Activated T-cell treated with anti-CD3 and anti-CD28 coated beads for 24 hours (primary cell): ENCODE measurements around the gene ROR1.
A peak's percentile ranks its signal among the peaks of the same experiment; 100 is the strongest.

ENCODE experiments used
- DNase-seq: peaks from one replicate; pipeline ENCODE4 v3.0.0-alpha.2; 2020; ENCODE audit warnings: low read depth

Gene ROR1

DNA sequence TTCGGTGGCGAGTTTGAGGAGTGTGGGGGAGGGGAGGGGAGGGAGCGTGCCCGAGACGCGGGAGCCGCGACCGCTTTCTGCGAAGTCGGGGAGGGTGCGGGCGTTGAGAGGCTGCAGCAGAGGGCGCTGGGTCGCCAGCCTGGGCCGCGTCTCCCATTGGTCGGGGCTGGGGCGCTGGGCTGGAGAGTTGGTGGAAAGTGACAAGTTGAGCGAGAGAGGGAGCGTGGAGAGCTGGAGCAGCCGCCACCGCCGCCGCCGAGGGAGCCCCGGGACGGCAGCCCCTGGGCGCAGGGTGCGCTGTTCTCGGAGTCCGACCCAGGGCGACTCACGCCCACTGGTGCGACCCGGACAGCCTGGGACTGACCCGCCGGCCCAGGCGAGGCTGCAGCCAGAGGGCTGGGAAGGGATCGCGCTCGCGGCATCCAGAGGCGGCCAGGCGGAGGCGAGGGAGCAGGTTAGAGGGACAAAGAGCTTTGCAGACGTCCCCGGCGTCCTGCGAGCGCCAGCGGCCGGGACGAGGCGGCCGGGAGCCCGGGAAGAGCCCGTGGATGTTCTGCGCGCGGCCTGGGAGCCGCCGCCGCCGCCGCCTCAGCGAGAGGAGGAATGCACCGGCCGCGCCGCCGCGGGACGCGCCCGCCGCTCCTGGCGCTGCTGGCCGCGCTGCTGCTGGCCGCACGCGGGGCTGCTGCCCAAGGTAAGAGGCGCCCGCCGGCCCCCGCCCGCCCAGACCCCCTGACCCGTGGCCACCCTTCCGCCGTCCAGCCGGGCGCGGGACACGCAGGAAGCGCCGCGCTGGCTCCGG, at the start of gene ROR1:
TSS of gene ROR1 (plus strand) at position 203 of the 802 bp plus-strand sequence.
- DNase-seq, result peak; percentile 32

DNA sequence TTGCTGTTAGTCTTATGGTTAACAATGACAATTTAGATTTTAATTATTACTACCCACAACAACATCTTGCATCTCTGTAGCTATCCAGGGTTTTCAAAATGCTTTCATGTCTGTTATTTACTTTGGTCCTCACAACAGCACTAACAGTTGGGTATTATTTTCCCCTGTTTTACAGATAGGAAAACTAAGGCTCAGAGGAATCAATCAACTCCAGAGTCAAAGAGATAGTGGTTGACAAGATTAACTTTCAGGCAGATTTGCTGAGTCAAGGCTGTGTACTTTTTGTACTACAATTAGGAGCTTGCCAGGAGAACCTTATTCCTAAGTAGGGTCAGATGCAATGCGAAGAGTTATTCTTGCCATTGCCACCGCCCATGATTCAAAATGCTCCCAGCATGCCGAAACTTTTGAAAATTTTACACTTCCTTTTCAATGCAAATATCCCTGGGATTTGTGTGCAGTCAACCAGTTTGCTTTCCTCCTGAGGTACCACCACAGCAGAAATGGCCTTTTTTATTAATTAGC, 49.4 kb upstream of the ROR1 start:
- no peak for DNase-seq

- no peak for DNase-seq
These were observed 45.1 kb upstream of the ROR1 start for GRCh38 chr1:63728611-63729226.

DNA sequence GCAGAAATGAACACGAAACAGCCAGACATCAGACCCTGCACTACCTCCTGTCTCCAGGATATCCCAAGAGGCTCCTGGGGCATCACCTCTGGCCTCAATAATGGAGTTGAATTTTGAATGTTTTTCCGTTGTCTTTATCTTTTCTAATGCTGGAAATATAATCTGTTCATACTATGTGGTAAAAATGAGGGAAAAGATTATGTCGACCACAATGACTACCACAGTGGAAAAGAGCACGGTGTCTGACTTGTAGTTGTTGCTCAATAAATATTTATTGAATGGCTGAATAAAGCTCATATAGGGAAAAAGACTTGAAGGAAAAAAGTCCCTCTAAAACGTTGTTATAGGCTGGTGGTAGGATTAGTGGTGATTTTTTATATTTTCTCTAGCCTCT, 44.6 kb upstream of the ROR1 start:
- no peak for DNase-seq

DNA sequence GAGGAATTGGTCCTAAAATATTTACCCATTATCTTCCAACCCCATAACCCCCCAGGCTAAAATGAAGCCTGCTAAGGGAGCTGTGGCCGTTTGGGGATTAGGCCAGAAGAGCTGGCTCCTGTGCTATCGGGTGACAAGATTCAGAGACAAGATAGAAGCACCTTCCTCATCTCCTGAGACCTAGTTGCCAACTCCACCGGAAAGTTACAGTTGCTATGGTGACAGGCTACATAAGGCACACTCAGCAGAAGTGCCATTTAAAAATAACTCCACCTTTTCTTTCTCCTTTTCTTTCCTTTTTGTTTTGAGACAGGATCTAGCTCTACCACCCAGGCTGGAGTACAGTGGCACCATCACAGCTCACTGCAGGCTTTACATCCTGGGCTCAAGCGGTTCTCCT, 43.6 kb upstream of the ROR1 start:
- no peak for DNase-seq

GRCh38 chr1:63731117-63732043, 42.4 kb upstream of the ROR1 start:
- DNase-seq, result no peak

- no peak for DNase-seq
These were observed 41.2 kb upstream of the ROR1 start for GRCh38 chr1:63732666-63733065.

- DNase-seq, result no peak
These were observed 35.0 kb upstream of the ROR1 start for GRCh38 chr1:63738772-63739171.

- no peak for DNase-seq
These were observed 34.4 kb upstream of the ROR1 start for GRCh38 chr1:63739452-63739851.

- no peak for DNase-seq
These were observed 33.4 kb upstream of the ROR1 start for GRCh38 chr1:63740432-63740831.

GRCh38 chr1:63742526-63742925, 31.3 kb upstream of the ROR1 start:
- no peak for DNase-seq

GRCh38 chr1:63743781-63744180, 30.0 kb upstream of the ROR1 start:
- DNase-seq, result no peak

DNA sequence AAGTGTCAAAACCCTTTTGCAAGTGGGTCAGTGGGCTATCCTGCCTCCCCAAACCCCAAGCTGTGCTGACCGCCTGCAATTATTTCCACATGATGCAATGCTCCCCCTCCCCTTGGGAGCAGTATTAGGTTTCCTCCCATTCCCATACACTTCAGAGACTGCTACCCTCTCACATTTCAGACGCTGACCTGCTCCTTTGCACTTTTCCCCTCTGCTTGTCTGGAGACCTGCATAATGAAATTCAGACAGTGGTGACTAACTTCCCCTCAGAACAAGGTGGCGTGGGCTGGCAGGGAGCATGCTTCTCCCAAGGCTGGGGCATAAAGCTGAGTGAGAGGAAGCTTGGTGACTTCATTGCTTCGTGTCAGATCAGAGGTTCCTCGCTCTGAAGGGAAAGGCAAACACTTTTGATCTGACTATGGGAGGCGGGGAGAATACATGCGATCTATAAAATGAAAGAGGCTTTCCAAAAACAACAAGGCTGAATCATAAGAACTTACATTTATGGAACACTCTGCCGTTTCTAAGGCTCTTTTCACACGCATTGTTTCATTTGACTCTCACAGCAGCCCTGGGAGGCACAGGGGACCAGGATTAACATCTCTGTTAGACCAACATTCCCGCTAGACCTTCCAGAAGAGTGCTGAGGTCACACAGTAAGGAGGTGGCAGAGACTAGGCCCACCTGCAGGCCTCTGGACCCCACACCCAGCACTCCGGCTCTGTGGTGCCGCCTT, 27.5 kb upstream of the ROR1 start:
- no peak for DNase-seq

DNA sequence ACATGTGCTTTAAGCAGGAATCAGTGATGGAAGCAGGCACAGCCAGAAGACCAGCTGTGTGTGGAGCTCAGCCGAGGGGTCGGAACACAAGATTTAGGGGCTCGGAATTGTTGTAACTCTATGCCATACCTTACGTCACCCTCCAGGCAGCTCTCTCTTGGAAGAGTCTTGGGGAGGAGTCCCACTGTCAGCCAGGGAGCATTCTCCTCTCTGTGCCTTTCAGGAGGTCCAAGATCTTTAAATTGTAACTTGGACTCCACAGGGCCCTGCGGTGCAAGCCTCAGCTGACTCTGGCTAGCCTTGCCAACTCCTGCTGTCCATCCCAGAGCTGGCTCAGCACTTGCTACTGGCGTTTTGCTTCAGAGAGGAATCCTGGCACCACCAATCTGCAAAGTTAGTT, 26.4 kb upstream of the ROR1 start:
- DNase-seq, result no peak

GRCh38 chr1:63748046-63748580, 25.7 kb upstream of the ROR1 start:
- DNase-seq, result no peak

GRCh38 chr1:63748641-63749040, 25.2 kb upstream of the ROR1 start:
- no peak for DNase-seq

DNA sequence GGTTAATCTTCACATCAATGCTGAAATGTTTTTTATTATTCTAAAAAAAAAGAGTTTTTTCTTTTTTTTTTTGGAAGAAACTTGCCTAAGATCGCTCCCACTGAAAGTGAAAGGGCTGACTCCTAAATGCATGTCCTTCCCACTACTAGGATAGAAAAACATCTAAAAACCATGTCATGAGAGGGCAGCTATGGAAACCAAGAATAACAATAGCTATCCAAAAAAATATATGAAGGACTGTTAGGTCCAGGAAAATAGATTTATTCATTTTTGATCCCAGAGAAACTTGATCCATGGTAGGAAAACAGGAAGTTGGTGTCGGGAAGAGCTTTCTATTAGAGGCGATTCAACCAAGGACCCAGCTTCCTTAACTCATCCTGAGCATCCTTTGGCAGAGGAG, 23.1 kb upstream of the ROR1 start:
- DNase-seq, result no peak

DNA sequence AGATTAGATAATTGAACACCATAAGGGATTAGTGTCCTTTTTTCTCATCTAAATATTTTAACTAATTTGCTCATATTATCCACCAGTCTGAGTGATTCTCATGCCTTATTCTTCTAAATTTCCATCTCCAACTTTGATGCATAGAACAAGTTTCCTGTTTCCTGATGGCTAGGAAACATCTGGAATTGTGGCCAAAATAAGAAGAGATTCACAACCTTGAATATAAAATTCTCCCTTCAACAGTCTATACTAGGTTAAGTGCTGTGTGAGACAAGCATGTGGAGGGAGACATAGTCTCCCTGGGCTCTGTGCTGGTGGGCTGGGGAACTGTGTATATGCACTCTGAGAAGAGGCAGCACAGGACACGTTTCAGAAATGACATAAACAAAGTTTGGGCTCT, 21.6 kb upstream of the ROR1 start:
- DNase-seq, result no peak

- DNase-seq, result no peak
These were observed 20.2 kb upstream of the ROR1 start for GRCh38 chr1:63753591-63753990.

GRCh38 chr1:63756839-63757238, 17.0 kb upstream of the ROR1 start:
- DNase-seq, result no peak

DNA sequence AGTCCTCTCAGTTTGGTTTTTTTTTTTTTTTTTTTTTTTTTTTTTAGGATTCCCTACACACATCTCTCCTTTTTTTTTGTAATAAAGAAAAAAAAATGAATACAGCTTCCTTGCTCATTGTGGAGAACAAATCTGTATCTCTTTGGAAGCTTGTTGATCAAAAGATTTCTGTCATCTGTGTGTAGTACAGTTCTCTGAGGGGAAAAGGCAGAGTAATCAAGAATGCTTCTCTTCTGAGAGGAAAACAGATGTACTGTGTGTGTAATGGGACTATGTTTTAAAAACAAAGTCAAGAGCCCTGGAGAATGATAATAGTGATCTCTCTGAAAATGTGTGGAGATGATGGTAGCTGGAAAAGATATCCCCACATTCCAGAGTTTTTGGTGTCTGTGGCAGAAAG, 16.5 kb upstream of the ROR1 start:
- DNase-seq, result no peak

GRCh38 chr1:63758791-63759190, 15.0 kb upstream of the ROR1 start:
- no peak for DNase-seq
